AG04449 (cell line): ENCODE measurements around the gene WDR6.
"Not testable (repeated sequence)": the region's sequence is repeated elsewhere in the genome, so short reads cannot be mapped to it uniquely, and the experiment has no call there.

ENCODE experiments used
- CTCF ChIA-PET: fragments of 350-600 bp; formaldehyde crosslinking; extraction: SDS; loops from one replicate; lab custom pipeline; 2021; ENCODE audit warnings: antibody characterized with exemption; lab: Yijun Ruan, JAX
- POLR2A ChIA-PET: fragments of 400-600, 350-600 bp; formaldehyde crosslinking; extraction: SDS; loops from one replicate; lab custom pipeline; 2020; ENCODE audit warnings: antibody characterized with exemption, inconsistent platforms; lab: Yijun Ruan, JAX
- DNase-seq: peaks from one replicate; pipeline ENCODE4 v3.0.0-alpha.2; 2010; ENCODE audit warnings: low read depth, low spot score
- H3K4me3 ChIP-seq: 2 replicates; pipeline ENCODE4 v1.5.1; 2011; ENCODE audit warnings: low read depth, mild to moderate bottlenecking, control low read depth, low read length
- CTCF ChIP-seq: IDR thresholded peaks from one replicate; pipeline ENCODE4 v1.5.1; 2011; ENCODE audit warnings: mild to moderate bottlenecking, moderate library complexity, low read length, control low read depth, inconsistent platforms; ENCODE audit not compliant: insufficient read depth; ENCODE audit errors: missing control alignments

Gene WDR6

DNA sequence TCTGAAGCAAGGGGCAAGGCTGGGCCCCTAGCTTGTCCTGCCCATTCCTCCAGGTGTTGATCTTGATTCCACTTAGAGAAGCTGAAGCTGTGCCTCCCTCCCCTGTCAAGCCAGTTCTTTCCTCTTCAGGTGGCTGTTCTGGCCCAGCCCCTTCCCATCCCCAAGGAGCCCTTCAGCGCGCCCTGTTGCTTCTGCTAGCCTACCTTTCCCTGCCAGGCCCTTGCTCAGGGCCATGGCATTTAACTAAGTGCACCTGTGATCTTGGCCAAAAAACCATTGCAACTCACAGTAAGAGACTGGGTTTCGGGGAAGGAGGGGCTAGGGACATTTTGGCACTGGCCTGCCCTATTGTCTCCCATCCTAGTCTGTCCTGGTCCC is 1.9 kb upstream of the WDR6 start:
- DNase-seq: no peak
- TF ChIP-seq CTCF: no peak
- no peak overlapping the region for H3K4me3 ChIP-seq
- CTCF ChIA-PET: interaction anchor here (0.9 to 6.7 kb wide), 2 partner anchors 14 kb away, joined by 4 to 95 read pairs; partner anchors contain the start of genes DALRD3 and NDUFAF3
- POLR2A ChIA-PET: interaction anchor here (1.1 to 3.4 kb wide), 2 partner anchors 15 to 89 kb away, joined by 3 to 33 read pairs; partner anchors contain the start of genes P4HTM and QRICH1

DNA sequence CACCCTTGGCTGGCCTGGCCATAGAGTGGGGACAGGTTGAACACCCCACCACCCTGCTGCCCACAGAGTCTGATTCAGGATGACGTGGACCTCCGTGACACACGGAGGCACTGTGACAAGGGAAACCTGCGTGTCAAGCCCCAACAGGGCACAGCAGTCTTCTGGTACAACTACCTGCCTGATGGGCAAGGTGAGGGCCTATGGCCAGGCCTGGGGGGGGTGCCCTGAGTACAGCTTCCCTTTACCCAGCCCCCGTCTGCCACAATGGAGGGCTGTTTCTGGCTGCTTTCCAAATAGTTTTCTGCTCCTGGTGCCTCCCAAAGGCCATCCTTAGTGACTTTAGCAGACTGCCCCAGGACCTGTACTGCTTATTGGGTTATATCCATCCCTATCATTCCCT is 1.2 kb upstream of the WDR6 start:
- ChIA-PET CTCF (interaction anchor here (2.5 to 6.7 kb wide), 4 partner anchors 10 to 18 kb away, joined by 13 to 95 read pairs (median 38); partner anchors contain the start of genes DALRD3, NDUFAF3 and P4HTM), POLR2A (interaction anchor here (0.6 to 3.8 kb wide), 5 partner anchors 11 to 88 kb away, joined by 3 to 70 read pairs (median 33); partner anchors contain the start of genes DALRD3, NDUFAF3, P4HTM and QRICH1)
- no peak for TF ChIP-seq CTCF
- no peak for DNase-seq
- peak overlapping the region; percentile 97 for H3K4me3 ChIP-seq

DNA sequence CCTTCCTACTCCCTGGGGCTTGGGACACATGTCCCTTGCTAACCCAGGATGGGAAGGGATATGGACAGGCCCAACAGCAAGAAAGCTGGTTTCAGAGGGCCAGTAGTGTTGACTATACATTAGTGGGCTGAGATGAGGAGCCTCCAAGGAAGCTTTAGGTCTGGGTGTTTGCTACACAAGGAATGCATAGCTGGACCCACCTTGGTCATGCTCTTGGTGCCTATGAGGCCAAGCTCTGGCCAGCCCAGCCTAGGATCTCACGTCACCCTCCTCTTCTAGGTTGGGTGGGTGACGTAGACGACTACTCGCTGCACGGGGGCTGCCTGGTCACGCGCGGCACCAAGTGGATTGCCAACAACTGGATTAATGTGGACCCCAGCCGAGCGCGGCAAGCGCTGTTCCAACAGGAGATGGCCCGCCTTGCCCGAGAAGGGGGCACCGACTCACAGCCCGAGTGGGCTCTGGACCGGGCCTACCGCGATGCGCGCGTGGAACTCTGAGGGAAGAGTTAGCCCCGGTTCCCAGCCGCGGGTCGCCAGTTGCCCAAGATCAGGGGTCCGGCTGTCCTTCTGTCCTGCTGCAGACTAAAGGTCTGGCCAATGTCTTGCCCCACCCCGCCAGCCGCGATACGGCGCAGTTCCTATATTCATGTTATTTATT is 653 bp upstream of the WDR6 start:
- no peak for DNase-seq

GRCh38 chr3:49007771-49008528 is 759 bp downstream of the WDR6 start:
- CTCF ChIA-PET: interaction anchor here (0.9 to 6.7 kb wide), 8 partner anchors 11 to 272 kb away, joined by 3 to 95 read pairs (median 8); partner anchors contain the start of genes DALRD3, NDUFAF3 and P4HTM
- no peak for TF ChIP-seq CTCF
- peak overlapping the region; percentile 97 for H3K4me3 ChIP-seq
- no peak for DNase-seq
- POLR2A ChIA-PET: interaction anchor here (0.6 to 3.8 kb wide), 12 partner anchors 9 to 137 kb away, joined by 3 to 70 read pairs (median 8); partner anchors contain the start of genes ARIH2, DALRD3, IMPDH2 and NDUFAF3

More for the DNA sequence above, 653 bp upstream of the WDR6 start:
- peak overlapping the region; percentile 97 for H3K4me3 ChIP-seq
- no peak for TF ChIP-seq CTCF
- ChIA-PET POLR2A (interaction anchor here (0.6 to 3.8 kb wide), 11 partner anchors 11 to 88 kb away, joined by 3 to 70 read pairs (median 8); partner anchors contain the start of genes ARIH2, DALRD3, IMPDH2 and NDUFAF3), CTCF (interaction anchor here (0.9 to 6.7 kb wide), 7 partner anchors 10 to 268 kb away, joined by 3 to 95 read pairs (median 13); partner anchors contain the start of genes DALRD3, NDUFAF3 and P4HTM)

DNA sequence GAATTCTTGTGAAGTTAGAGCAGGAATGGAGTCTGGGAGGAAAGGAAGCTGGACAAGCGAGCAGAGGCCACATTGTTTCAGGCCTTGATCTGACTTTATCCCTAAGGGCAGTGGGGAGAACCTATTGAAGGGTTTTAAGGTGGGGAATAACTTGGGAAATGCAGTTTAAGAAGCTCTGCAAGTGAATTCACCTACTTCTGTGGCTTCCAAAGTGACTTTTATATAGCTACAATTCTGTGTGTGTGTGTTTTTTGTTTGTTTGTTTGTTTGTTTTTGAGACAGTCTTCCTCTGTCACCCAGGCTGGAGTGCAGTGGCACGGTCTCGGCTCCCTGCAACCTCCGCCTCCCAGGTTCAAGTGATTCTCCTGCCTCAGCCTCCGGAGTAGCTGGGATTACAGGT is 1.4 kb downstream of the WDR6 start:
- CTCF ChIA-PET: interaction anchor here (1.2 to 6.7 kb wide), 4 partner anchors 10 to 273 kb away, joined by 3 to 95 read pairs (median 38); partner anchors contain the start of genes DALRD3, NDUFAF3 and P4HTM
- DNase-seq: not testable (repeated sequence)
- peak overlapping the region; percentile 97 for H3K4me3 ChIP-seq
- POLR2A ChIA-PET: interaction anchor here (1.5 to 3.8 kb wide), 3 partner anchors 9 to 21 kb away, joined by 4 to 70 read pairs (median 51); partner anchors contain the start of genes DALRD3, IMPDH2 and NDUFAF3

DNA sequence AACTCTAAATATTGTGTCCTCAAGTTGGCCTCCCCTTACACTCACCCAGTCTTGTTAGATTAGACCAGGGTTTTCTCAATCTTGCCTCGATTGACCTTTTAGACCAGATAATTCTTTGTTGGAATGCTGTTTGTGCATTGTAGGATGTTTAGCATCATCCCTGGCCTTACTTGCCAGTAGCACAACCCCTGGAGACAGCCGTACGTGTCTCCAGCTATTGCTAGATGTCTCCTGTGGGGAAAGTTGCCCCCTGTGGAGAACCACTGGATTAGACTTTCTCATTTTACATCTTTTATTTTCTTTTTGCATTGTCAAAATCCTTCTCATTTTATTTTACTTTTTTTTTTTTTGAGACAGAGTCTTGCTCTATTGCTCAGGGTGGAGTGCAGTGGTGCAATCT is 2.2 kb downstream of the WDR6 start:
- H3K4me3 ChIP-seq: no peak overlapping the region
- ChIA-PET POLR2A (interaction anchor here (1.5 to 3.8 kb wide), 3 partner anchors 8 to 20 kb away, joined by 4 to 70 read pairs (median 51); partner anchors contain the start of genes DALRD3, IMPDH2 and NDUFAF3), CTCF (interaction anchor here (1.2 to 6.7 kb wide), 4 partner anchors 10 to 274 kb away, joined by 3 to 95 read pairs (median 38); partner anchors contain the start of genes DALRD3, NDUFAF3 and P4HTM)
- TF ChIP-seq CTCF: no peak
- no peak for DNase-seq
